ENCODE results near the gene PLEKHN1.

Gene PLEKHN1

DNA sequence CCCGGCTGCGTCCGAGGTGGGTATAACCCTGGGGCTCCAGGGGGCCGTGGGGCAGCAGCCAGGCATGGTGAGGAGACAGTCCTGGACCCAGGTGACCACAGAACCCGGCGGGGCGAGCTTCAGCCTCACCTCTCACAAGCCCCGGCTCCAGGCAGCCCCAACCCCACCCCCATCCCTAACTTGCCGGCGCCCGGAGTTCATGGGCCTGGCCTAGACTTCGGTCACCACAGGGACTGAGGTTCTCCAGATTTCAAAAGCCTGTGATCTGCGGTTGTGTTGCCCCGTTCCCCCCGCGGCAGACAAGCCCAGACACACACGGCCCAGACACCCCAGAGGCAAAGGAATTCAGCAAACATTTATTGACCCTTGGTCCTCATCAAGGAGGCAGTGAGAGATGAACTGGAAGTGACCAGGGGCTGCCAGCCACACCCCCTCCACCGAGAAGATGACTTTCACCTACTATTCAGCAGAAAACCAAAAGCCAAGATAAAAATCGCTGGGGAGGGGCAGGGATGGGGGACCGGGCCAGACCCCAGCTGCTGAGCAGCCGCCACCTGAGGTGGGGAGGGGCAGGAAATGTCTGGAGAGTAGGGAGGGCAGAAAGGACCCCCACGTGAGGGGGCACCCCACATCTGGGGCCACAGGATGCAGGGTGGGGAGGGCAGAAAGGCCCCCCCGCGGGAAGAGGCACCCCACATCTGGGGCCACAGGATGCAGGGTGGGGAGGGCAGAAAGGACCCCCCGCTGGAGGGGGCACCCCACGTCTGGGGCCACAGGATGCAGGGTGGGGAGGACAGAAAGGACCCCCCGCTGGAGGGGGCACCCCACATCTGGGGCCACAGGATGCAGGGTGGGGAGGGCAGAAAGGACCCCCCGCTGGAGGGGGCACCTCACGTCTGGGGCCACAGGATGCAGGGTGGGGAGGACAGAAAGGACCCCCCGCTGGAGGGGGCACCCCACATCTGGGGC is 29.7 kb downstream of the PLEKHN1 start:
- Histone ChIP-seq H3K9ac (ENCODE audit: low read length) (no peak overlapping the region), H4K91ac (ENCODE audit: low read length) (no peak overlapping the region), H3K27me3 (ENCODE audit: control insufficient read depth in 1 of 2, insufficient read depth in 1 of 2, low read length in 2 of 2) (peaks cover 16 to 54% of the 10 kb centered on the region in 2 experiments), H2AK5ac (ENCODE audit: low read length, severe bottlenecking) (no peak overlapping the region), H2BK120ac (ENCODE audit: low read depth, low read length) (no peak overlapping the region), H3K4me2 (ENCODE audit: low read length, poor library complexity, severe bottlenecking) (no peak overlapping the region), H3K4me3 (ENCODE audit: insufficient read depth in 1 of 2, low read depth in 1 of 2, low read length in 2 of 2) (no peak overlapping the region), H2BK5ac (ENCODE audit: low read depth, low read length, poor library complexity, severe bottlenecking) (no peak overlapping the region), H3K36me3 (ENCODE audit: control insufficient read depth in 1 of 2, insufficient read depth in 2 of 2, low read depth in 1 of 2, low read length in 2 of 2) (peaks cover 0 to 3% of the 10 kb centered on the region in 2 experiments), H3K79me1 (replicated peaks; ENCODE audit: low read length, poor library complexity, severe bottlenecking) (peaks cover under 1% of the 10 kb centered on the region), H3K18ac (ENCODE audit: low read depth in 1 of 2, low read length in 2 of 2) (peak overlapping the region in 1 of 2 experiments; percentile 0), H3K14ac (ENCODE audit: low read length in 2 of 2) (no peak overlapping the region), H2BK15ac (ENCODE audit: low read depth, poor library complexity, severe bottlenecking) (no peak overlapping the region), H3K23ac (ENCODE audit: low read length in 2 of 2) (no peak overlapping the region), H3K4me1 (ENCODE audit: control insufficient read depth, insufficient read depth, low read depth, low read length) (peaks cover 30% of the 10 kb centered on the region), H3K4ac (ENCODE audit: low read depth in 1 of 2, low read length in 2 of 2) (no peak overlapping the region), H3K9me3 (ENCODE audit: control insufficient read depth, low read length) (peaks cover 5% of the 10 kb centered on the region), H4K8ac (ENCODE audit: low read length) (no peak overlapping the region), H3K27ac (ENCODE audit: low read length, poor library complexity, severe bottlenecking) (no peak overlapping the region), H2BK12ac (ENCODE audit: low read length in 2 of 2) (no peak overlapping the region), H2AFZ (ENCODE audit: low read depth, low read length) (no peak overlapping the region)
- 56% methylated on average over 18 of the region's 30 CpGs for WGBS
- peak; percentile 47 for DNase-seq

DNA sequence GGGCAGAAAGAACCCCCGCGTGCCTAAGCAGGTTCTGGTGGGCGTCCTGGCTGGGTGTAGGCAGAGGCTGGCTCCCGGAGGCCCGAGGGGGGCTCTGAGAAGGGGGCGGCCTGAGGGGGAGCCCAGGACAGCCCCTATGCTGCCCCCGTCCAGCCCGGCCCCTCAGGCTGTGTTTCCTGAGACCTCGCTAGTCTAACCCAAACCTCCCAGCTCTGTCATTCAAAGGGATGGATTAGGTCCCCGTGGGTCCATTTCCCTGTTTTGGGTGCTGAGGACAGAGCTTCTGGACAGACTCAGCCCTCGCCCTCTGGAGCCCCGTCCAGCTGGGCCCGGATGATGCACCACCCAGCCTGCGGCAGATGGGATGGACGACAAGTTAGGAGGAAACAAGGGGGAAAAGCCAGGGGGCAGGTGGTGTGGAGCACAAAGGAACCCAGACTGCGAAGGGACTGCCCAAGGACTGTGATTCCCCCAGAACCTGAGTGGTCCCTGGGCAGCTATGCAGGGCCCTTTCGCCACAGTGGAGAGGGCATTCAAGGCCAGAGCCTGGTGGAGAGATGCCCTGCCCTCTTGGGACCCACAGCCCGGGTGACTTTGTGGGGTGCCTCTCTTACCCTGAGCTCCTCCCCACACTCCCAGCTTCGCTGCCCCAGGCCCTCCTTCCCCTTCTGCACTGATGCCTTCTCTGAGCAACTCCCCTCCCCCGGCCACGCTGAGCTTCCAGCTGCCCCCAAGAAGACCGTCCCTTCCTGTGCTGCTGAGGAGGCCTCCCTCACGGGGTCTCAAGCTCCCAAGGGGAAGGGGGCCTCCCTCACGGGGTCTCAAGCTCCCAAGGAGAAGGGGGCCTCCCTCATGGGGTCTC is 30.8 kb downstream of the PLEKHN1 start:
- Histone ChIP-seq H3K27ac (ENCODE audit: low read length, poor library complexity, severe bottlenecking) (no peak overlapping the region), H2BK5ac (ENCODE audit: low read depth, low read length, poor library complexity, severe bottlenecking) (no peak overlapping the region), H2BK15ac (ENCODE audit: low read depth, poor library complexity, severe bottlenecking) (no peak overlapping the region), H3K18ac (ENCODE audit: low read depth in 1 of 2, low read length in 2 of 2) (no peak overlapping the region), H2AK5ac (ENCODE audit: low read length, severe bottlenecking) (no peak overlapping the region), H3K36me3 (ENCODE audit: control insufficient read depth in 1 of 2, insufficient read depth in 2 of 2, low read depth in 1 of 2, low read length in 2 of 2) (peaks cover 0 to 3% of the 10 kb centered on the region in 2 experiments), H2AFZ (ENCODE audit: low read depth, low read length) (no peak overlapping the region), H3K4ac (ENCODE audit: low read depth in 1 of 2, low read length in 2 of 2) (no peak overlapping the region), H2BK120ac (ENCODE audit: low read depth, low read length) (no peak overlapping the region), H2BK12ac (ENCODE audit: low read length in 2 of 2) (no peak overlapping the region), H3K4me2 (ENCODE audit: low read length, poor library complexity, severe bottlenecking) (no peak overlapping the region), H3K4me1 (ENCODE audit: control insufficient read depth, insufficient read depth, low read depth, low read length) (peaks cover 40% of the 10 kb centered on the region), H4K91ac (ENCODE audit: low read length) (no peak overlapping the region), H4K8ac (ENCODE audit: low read length) (peak overlapping the region; percentile 29), H3K27me3 (ENCODE audit: control insufficient read depth in 1 of 2, insufficient read depth in 1 of 2, low read length in 2 of 2) (peaks cover 16 to 64% of the 10 kb centered on the region in 2 experiments), H3K9ac (ENCODE audit: low read length) (no peak overlapping the region), H3K9me3 (ENCODE audit: control insufficient read depth, low read length) (peaks cover under 1% of the 10 kb centered on the region), H3K23ac (ENCODE audit: low read length in 2 of 2) (no peak overlapping the region), H3K4me3 (ENCODE audit: insufficient read depth in 1 of 2, low read depth in 1 of 2, low read length in 2 of 2) (no peak overlapping the region), H3K79me1 (replicated peaks; ENCODE audit: low read length, poor library complexity, severe bottlenecking) (peaks cover 4% of the 10 kb centered on the region), H3K14ac (ENCODE audit: low read length in 2 of 2) (no peak overlapping the region)
- 72% methylated on average over 24 of the region's 24 CpGs for WGBS
- peak; percentile 62 for DNase-seq

DNA sequence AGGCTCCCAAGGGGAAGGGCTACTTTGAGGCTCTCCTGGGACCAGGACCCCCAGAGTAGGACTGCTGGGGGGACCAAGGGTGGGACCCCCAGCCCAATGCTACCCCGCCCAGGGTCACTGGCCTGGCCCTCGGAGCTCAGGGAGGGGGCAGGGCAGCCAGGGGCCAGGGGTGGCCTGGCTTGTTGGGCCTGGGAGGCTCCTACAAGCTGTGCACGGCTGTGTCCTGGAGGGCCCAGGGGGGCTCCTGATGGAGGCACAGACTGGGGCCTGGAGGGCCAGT is 31.4 kb downstream of the PLEKHN1 start:
- H3K23ac ChIP-seq (ENCODE audit: low read length in 2 of 2), result no peak overlapping the region
- H3K9me3 ChIP-seq (ENCODE audit: control insufficient read depth, low read length), result no peaks in the 10 kb centered on the region
- H3K18ac ChIP-seq (ENCODE audit: low read depth in 1 of 2, low read length in 2 of 2), result no peak overlapping the region
- peaks cover 16 to 67% of the 10 kb centered on the region in 2 experiments for H3K27me3 ChIP-seq (ENCODE audit: control insufficient read depth in 1 of 2, insufficient read depth in 1 of 2, low read length in 2 of 2)
- no peak overlapping the region for H4K8ac ChIP-seq (ENCODE audit: low read length)
- no peak overlapping the region for H3K27ac ChIP-seq (ENCODE audit: low read length, poor library complexity, severe bottlenecking)
- H2BK5ac ChIP-seq (ENCODE audit: low read depth, low read length, poor library complexity, severe bottlenecking), result no peak overlapping the region
- H2BK12ac ChIP-seq (ENCODE audit: low read length in 2 of 2), result no peak overlapping the region
- H3K4me2 ChIP-seq (ENCODE audit: low read length, poor library complexity, severe bottlenecking), result no peak overlapping the region
- H2AFZ ChIP-seq (ENCODE audit: low read depth, low read length), result no peak overlapping the region
- peaks cover 0 to 3% of the 10 kb centered on the region in 2 experiments for H3K36me3 ChIP-seq (ENCODE audit: control insufficient read depth in 1 of 2, insufficient read depth in 2 of 2, low read depth in 1 of 2, low read length in 2 of 2)
- H2BK120ac ChIP-seq (ENCODE audit: low read depth, low read length), result no peak overlapping the region
- no peak overlapping the region for H2AK5ac ChIP-seq (ENCODE audit: low read length, severe bottlenecking)
- H3K9ac ChIP-seq (ENCODE audit: low read length), result no peak overlapping the region
- no peak overlapping the region for H3K4ac ChIP-seq (ENCODE audit: low read depth in 1 of 2, low read length in 2 of 2)
- H3K4me3 ChIP-seq (ENCODE audit: insufficient read depth in 1 of 2, low read depth in 1 of 2, low read length in 2 of 2), result no peak overlapping the region
- H3K4me1 ChIP-seq (ENCODE audit: control insufficient read depth, insufficient read depth, low read depth, low read length), result peaks cover 40% of the 10 kb centered on the region
- H3K14ac ChIP-seq (ENCODE audit: low read length in 2 of 2), result no peak overlapping the region
- H2BK15ac ChIP-seq (ENCODE audit: low read depth, poor library complexity, severe bottlenecking), result no peak overlapping the region
- H3K79me1 ChIP-seq (replicated peaks; ENCODE audit: low read length, poor library complexity, severe bottlenecking), result peaks cover 4% of the 10 kb centered on the region
- no peak overlapping the region for H4K91ac ChIP-seq (ENCODE audit: low read length)
- no peak for DNase-seq
- WGBS, result 75% methylated on average over 3 of the region's 3 CpGs
